Muscle of arm (tissue), 12 donors: ENCODE data around the gene TMEM232. TPM values are rescaled to one million over a fixed set of nuclear protein-coding genes. Genes with fewer than 3 reads are reported as not detected.

Experiments used
- DNase-seq: peaks from one replicate; pipeline ENCODE4 v3.0.0-alpha.2; 2013
- polyA plus RNA-seq, 12 donors: library from polyadenylated mRNA; unstranded; fragments of 120-200 nt; gene quantifications; one replicate each; pipeline ENCODE4 v1.2.1, GENCODE V29; 2013; ENCODE audit not compliant: insufficient read length in 12 of 12

The TMEM232 gene
- polyA plus RNA-seq, 12 donors: 0.48 to 2.1 (median 1.1) TPM; not detected in 2

DNA sequence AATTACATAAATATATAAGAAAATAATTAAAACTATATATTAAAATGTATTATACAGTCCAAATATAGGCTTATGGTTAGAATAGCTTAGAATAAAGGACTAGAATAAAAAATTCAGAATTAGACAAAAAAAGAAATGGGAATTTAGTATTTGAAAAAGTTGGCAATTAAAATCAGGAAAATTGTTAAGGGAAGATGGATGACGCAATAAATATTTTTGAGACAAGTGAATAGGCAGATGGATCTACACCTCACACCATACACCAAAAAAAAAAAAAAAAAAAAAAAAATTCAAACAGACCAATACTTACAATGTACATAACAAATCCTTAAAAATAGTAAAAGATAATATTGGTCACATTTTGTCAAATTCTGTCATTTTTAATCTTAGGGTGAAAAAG lies 200.7 kb downstream of the TMEM232 start:
- DNase-seq: no peak

GRCh38 chr5:110517396-110517795 lies 209.1 kb downstream of the TMEM232 start:
- no peak for DNase-seq

GRCh38 chr5:110514030-110514429 lies 212.4 kb downstream of the TMEM232 start:
- no peak for DNase-seq

DNA sequence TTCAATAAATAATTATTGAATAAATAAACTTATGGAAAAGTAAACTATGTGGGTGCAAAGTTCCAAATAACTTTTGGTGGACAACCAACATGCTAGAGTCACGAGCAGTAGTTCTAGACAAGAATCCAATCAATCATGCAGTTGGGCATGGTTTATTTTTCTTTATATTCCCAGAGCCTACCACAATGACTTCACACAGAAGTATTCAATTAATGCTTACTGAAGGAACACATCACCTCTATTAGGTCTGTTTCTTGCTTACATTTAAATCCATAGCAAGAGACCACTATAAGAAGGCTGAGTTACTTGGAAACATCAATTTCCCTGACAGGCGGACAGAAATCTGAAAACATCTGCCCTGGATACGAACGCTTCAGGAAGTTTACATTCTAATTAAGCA lies 214.2 kb downstream of the TMEM232 start:
- DNase-seq: no peak

DNA sequence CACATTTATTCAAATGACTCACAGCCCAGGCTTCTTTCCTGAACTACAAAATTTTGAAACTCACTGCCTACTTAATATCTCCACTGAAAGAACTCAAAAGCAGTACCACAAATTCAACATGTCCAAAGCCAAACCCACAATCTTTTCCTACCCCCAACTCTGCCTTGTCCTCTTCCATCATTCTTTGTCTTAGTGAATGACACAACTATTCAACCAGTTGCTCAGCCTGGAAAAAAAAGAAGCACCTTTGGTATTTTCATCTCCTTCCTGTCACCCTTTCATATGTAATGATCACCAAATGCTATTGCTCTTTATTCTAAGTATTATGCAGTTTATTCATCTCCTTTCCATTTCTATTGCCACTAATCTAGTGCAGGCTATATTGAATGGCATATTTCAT lies 216.3 kb downstream of the TMEM232 start:
- no peak for DNase-seq

DNA sequence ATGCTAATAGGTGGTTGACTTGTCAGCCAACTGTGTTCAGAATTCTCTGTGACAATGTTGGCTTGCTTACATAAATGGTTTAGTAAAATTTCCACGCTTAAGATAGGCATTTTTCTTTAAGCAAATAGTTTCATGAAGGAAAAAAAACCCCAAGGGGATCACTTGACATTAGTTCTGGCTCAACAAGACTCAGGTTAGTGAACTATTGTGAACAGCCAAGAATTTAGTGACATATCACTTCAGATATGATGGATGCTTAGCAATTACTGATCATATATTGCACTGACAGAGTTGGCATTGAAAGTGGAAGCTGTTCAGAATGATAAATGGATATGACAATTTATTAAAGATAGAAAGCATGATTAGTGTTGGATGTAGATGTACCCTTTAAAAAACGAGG lies 218.5 kb downstream of the TMEM232 start:
- DNase-seq: no peak

GRCh38 chr5:110506378-110506777 lies 220.1 kb downstream of the TMEM232 start:
- no peak for DNase-seq

DNA sequence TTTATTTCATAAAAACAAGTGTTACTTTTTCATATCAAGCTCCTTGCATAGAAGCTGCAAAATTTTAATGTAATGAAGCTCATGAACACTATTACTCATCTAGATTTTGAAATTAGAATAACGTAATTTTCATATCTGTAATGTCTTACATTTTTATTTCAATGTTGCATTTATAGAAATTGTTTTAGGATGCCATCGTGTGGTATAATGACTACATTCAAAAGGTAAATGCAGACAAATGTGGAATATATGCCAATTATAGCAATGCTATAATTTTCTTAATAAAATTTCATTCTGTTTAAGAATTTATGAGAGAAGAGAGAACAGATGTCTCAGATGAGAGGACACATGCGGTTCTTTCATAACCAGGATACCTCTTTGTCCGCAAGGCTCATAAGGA lies 230.2 kb downstream of the TMEM232 start:
- DNase-seq: no peak

DNA sequence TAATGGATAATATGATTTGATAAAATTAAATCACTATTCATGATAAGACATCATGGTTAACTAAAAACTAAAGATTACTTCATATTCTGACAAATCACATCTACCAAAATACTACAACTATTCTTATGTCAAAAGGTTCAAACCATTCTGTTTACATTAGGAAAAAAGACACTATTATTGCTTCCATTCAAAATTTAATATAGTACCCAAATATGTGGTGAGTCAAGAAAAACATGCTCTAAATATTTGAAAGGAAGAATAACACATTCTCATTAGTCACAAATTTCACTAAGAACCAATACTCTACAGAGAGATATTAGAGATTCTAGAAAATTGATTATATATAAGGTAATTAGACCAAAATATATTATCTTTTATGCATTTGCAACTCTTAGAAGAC lies 234.0 kb downstream of the TMEM232 start:
- no peak for DNase-seq

DNA sequence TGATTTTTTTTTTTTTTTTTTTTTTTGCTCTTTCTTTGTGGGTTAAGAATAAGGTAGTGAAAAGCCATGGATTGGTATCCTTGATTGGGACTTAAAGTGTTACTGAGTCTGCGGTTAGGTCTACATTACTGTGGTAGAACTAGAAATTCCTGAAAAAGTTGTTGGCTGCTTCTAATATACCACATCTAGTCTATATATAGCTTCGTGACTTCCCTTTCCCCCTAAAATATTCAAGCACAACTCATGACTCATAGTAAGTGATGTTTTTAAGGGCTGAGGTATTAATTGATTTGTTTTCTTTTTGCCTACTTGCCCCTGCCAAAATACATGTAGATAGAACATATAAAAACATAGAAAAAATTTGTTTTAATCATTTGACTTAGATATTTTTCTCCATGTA lies 247.6 kb downstream of the TMEM232 start:
- no peak for DNase-seq

- DNase-seq: no peak
Observed at GRCh38 chr5:110477911-110478310, 248.6 kb downstream of the TMEM232 start.

GRCh38 chr5:110476164-110476563 lies 250.3 kb downstream of the TMEM232 start:
- DNase-seq: no peak

- DNase-seq: no peak
Observed at GRCh38 chr5:110475529-110475928, 250.9 kb downstream of the TMEM232 start.

DNA sequence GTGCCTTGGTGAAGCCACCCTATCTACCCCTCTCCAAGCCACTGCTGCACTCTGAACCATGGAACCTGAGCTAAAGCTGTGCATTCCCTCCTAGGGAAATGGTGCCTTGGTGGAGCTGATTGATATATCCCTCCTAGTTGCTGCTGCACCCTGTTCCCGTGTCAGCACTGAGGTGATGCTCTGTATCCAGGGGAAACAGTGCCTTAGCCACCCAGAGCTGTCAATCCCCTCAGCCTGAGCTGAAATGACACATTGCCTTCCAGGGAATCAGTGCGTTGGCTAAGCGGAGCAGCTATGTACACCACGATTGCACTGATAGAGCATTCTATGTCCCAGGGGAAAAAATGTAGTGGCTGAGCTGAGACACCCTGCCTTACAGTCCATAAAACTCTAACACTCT lies 257.0 kb downstream of the TMEM232 start:
- DNase-seq: no peak

- no peak for DNase-seq
Observed at GRCh38 chr5:110463106-110463505, 263.4 kb downstream of the TMEM232 start.

DNA sequence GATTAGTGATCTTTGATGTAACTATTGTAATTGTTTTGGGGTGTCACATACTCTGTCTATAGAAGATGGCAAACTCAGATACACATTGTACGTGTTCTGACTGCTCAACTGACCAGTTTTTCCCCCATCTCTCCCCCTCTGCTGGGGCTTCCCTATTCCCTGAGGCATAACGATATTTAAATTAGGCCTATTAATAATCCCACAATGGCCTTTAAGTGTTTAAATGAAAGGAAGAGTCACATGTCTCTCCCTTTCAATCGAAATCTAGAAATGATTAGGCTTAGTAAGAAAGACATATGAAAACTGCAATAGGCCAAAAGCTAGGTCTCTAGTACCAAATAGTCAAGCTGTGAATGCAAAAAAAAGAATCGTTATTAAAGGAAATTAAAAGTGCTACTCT lies 265.6 kb downstream of the TMEM232 start:
- no peak for DNase-seq

DNA sequence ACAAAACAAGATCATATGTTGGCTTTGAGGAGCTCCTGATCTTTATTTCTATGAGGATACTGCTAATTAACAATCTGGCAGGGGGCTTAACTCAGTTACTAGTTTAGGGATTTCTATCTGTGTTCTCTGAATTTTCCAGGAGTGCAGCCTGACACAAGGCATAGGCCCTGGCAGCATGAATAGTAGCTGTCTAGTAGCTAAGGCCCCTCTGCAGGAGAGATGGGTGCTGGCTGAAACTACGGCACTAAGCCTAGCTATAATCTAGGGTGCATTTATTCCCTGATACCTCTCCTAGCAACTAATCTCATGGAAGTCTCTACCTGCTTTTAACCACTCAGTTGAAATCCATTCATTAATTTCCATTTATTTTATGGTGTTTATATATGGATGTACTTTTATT lies 268.2 kb downstream of the TMEM232 start:
- DNase-seq: no peak

DNA sequence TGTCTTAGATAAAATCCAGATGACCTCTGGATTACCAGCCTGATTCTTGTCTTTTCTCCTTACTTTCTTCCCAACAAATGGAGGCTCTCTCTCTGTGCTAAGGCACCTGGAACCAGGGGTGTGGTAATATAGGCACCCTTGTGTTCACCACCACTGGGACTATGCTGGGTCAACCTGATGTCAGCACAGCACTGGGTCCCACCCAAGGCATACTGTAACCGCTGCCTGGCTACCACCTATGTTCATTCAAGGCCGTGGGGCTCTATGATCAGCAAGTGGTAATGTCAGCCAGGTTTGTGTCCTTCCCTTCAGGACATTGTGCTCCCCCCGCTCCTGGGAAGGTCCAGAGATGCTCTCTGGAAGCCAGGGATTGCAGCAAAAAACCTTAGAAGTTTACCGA lies 283.6 kb downstream of the TMEM232 start:
- DNase-seq: no peak

- DNase-seq: no peak
Observed at GRCh38 chr5:110441035-110441434, 285.4 kb downstream of the TMEM232 start.

DNA sequence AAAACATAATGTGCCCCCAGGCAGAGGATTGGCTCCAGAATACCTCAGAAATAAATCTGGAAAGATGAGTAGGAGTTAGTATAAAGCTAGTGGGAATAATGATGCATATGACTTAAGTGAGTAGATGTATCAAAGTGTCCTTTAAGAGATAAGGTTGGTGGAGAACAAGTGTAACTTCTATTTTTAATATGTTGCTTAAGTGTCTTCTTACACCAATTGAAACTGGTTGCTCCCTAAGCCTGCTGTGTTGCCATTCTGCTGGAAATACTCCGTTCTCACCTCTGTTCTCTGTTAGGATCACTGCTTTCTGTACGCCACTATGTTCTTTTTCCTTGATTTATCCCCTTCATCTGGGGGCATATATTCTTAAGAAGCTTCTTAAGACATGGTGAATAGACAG lies 286.4 kb downstream of the TMEM232 start:
- no peak for DNase-seq

DNA sequence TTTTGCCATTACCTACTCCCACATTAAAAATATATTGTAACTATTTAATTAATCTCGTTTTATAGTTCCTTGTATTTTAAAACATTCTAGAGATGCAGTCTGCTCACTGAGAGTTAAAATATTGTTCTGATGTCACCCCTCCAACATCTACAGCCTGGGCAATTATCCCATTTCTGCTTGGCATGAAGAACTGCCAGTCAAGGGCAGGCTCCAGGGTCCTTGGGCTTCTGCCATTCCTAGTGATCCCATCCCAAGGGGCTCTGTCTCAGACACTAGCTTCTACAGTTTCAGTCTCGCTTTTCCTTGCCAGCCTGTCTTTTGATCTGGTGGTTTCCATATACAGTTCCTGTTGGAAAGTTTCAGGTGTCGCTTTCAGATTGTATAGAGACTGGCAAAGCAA lies 287.2 kb downstream of the TMEM232 start:
- peak; percentile 3 for DNase-seq

- DNase-seq: no peak
Observed at GRCh38 chr5:110435207-110435606, 291.3 kb downstream of the TMEM232 start.

DNA sequence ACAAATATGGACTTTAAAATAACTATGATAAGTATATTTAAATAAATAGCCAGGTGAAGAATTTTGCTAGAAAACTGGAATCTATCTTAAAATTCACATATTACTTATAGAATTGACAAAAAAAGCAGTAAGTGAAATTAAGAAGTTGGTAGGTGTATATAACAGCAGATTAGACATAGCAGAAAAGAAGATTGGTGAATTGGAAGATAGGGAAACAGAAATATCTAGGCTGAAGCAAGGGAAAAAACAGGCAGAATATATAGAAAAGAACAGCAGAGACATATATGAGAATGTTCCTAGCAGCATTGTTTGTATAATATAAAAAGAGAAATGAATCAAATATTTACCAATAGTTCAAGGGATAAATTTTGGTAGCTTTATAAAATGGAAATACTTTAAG lies 294.9 kb downstream of the TMEM232 start:
- no peak for DNase-seq

DNA sequence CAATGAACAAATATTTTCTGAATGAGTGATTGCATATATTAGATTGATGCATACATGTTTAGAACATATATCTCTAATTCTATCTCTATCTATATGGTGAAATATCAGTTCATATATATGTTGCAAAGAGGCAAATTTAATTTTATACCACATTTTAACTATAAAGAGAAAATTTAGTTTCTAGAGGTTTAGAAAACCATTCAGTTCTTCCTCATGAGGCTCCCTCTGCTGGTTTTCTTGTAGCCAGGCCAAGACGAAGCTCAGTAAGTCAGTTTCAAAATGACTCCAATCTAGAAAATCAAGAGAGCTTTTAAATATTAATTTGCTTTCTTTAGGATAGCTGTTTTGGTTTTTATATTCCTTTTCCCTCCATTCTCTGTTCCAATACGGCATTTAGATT lies 312.1 kb downstream of the TMEM232 start:
- peak; percentile 2 for DNase-seq

DNA sequence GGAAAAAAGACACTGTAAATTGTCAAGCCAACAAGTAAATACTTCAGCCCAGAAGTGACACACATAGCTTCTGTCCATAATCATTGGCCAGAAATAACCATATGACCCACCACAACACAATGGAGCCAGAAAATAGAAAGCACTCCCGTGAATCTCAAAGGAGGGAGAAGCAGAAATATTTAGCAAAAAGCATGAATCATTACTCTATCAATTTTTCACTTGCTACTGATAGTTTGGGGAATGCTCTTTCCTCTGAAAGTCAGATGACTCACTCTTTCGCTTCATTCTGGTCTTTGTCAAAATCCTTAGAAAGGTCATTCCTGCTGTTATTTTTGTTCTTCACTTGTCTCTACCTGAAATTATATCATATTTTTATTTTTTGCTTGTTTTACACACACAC lies 312.6 kb downstream of the TMEM232 start:
- DNase-seq: no peak
